ENCODE results near the gene AFG1L.

Gene AFG1L

GRCh38 chr6:108455688-108456087, 160.8 kb downstream of the AFG1L start:
- Histone ChIP-seq H4K20me1 (ENCODE audit: insufficient read depth, low read length, poor library complexity, severe bottlenecking) (no peaks in the 10 kb centered on the region), H3K79me2 (ENCODE audit: insufficient read depth, low read length) (no peaks in the 10 kb centered on the region), H3K27me3 (ENCODE audit: insufficient read depth, low read length, poor library complexity, severe bottlenecking) (no peaks in the 10 kb centered on the region), H2AFZ (ENCODE audit: low read length) (no peak overlapping the region), H3K36me3 (ENCODE audit: insufficient read depth, low read length) (no peaks in the 10 kb centered on the region), H3K9me2 (replicated peaks; ENCODE audit: low read depth, low read length) (no peaks in the 10 kb centered on the region), H3K4me2 (ENCODE audit: low read depth, low read length, poor library complexity, severe bottlenecking) (no peak overlapping the region), H3K4me1 (ENCODE audit: insufficient read depth, low read length, poor library complexity, severe bottlenecking) (peaks cover 24% of the 10 kb centered on the region), H3K9me3 (ENCODE audit: insufficient read depth, low read depth, low read length) (0 out of 2 replicates have a peak, but pooled peaks cover 3% of the 10 kb centered on the region), H3K4me3 (ENCODE audit: low read length, poor library complexity, severe bottlenecking) (no peak overlapping the region), H3K9ac (ENCODE audit: low read depth, low read length, poor library complexity, severe bottlenecking) (no peak overlapping the region), H3F3A (ENCODE audit: low read depth) (no peaks in the 10 kb centered on the region)
- no peak for TF ChIP-seq CTCF (conservative IDR thresholded peaks at IDR 0.05; ENCODE audit: low read length)

GRCh38 chr6:108463784-108464183, 168.9 kb downstream of the AFG1L start:
- no peak overlapping the region for H2AFZ ChIP-seq (ENCODE audit: low read length)
- H3K27me3 ChIP-seq (ENCODE audit: insufficient read depth, low read length, poor library complexity, severe bottlenecking): no peaks in the 10 kb centered on the region
- H3K79me2 ChIP-seq (ENCODE audit: insufficient read depth, low read length): no peaks in the 10 kb centered on the region
- H3F3A ChIP-seq (ENCODE audit: low read depth): no peaks in the 10 kb centered on the region
- H3K4me2 ChIP-seq (ENCODE audit: low read depth, low read length, poor library complexity, severe bottlenecking): no peak overlapping the region
- no peaks in the 10 kb centered on the region for H3K4me1 ChIP-seq (ENCODE audit: insufficient read depth, low read length, poor library complexity, severe bottlenecking)
- TF ChIP-seq EZH2phosphoT487 (IDR thresholded peaks at IDR 0.05; ENCODE audit: borderline replicate concordance): no peak
- TF ChIP-seq CTCF (conservative IDR thresholded peaks at IDR 0.05; ENCODE audit: low read length): no peak
- no peaks in the 10 kb centered on the region for H4K20me1 ChIP-seq (ENCODE audit: insufficient read depth, low read length, poor library complexity, severe bottlenecking)
- no peaks in the 10 kb centered on the region for H3K36me3 ChIP-seq (ENCODE audit: insufficient read depth, low read length)
- no peaks in the 10 kb centered on the region for H3K9me3 ChIP-seq (ENCODE audit: insufficient read depth, low read depth, low read length)
- H3K9ac ChIP-seq (ENCODE audit: low read depth, low read length, poor library complexity, severe bottlenecking): no peak overlapping the region
- H3K4me3 ChIP-seq (ENCODE audit: low read length, poor library complexity, severe bottlenecking): no peak overlapping the region
- H3K9me2 ChIP-seq (replicated peaks; ENCODE audit: low read depth, low read length): no peaks in the 10 kb centered on the region

GRCh38 chr6:108464418-108465097, 169.7 kb downstream of the AFG1L start:
- Histone ChIP-seq H3K36me3 (ENCODE audit: insufficient read depth, low read length) (no peaks in the 10 kb centered on the region), H3K4me2 (ENCODE audit: low read depth, low read length, poor library complexity, severe bottlenecking) (no peak overlapping the region), H3K9me2 (replicated peaks; ENCODE audit: low read depth, low read length) (no peaks in the 10 kb centered on the region), H3K4me1 (ENCODE audit: insufficient read depth, low read length, poor library complexity, severe bottlenecking) (peaks cover under 1% of the 10 kb centered on the region), H3K27me3 (ENCODE audit: insufficient read depth, low read length, poor library complexity, severe bottlenecking) (no peaks in the 10 kb centered on the region), H3K79me2 (ENCODE audit: insufficient read depth, low read length) (no peaks in the 10 kb centered on the region), H3K9ac (ENCODE audit: low read depth, low read length, poor library complexity, severe bottlenecking) (no peak overlapping the region), H2AFZ (ENCODE audit: low read length) (no peak overlapping the region), H3K9me3 (ENCODE audit: insufficient read depth, low read depth, low read length) (no peaks in the 10 kb centered on the region), H3F3A (ENCODE audit: low read depth) (no peaks in the 10 kb centered on the region), H4K20me1 (ENCODE audit: insufficient read depth, low read length, poor library complexity, severe bottlenecking) (no peaks in the 10 kb centered on the region), H3K4me3 (ENCODE audit: low read length, poor library complexity, severe bottlenecking) (no peak overlapping the region)
- no peak for TF ChIP-seq EZH2phosphoT487 (IDR thresholded peaks at IDR 0.05; ENCODE audit: borderline replicate concordance)
- TF ChIP-seq CTCF (conservative IDR thresholded peaks at IDR 0.05; ENCODE audit: low read length): no peak

Data from Loucy (cell line).